GM15510 (cell line): ENCODE data around the gene GPR141.

Experiments
- POLR2A ChIP-seq: IDR thresholded peaks from 3 replicates; pipeline ENCODE4 v1.6.1; 2011; ENCODE audit warnings: borderline replicate concordance; ENCODE audit not compliant: insufficient read length; ENCODE audit errors: extremely low read depth

GPR141 gene

GRCh38 chr7:37753398-37754050 lies 70.0 kb downstream of the GPR141 start:
- TF ChIP-seq POLR2A = no peak

GRCh38 chr7:37756797-37757551 lies 73.4 kb downstream of the GPR141 start:
- no peak for TF ChIP-seq POLR2A

GRCh38 chr7:37757563-37757962 lies 74.0 kb downstream of the GPR141 start:
- no peak for TF ChIP-seq POLR2A

GRCh38 chr7:37758501-37759045 lies 75.0 kb downstream of the GPR141 start:
- TF ChIP-seq POLR2A = no peak

- TF ChIP-seq POLR2A = no peak
These were observed 76.0 kb downstream of the GPR141 start for GRCh38 chr7:37759526-37759925.

GRCh38 chr7:37765421-37765829 lies 81.9 kb downstream of the GPR141 start:
- TF ChIP-seq POLR2A = no peak

GRCh38 chr7:37765872-37766525 lies 82.4 kb downstream of the GPR141 start:
- no peak for TF ChIP-seq POLR2A

- TF ChIP-seq POLR2A = no peak
These were observed 85.0 kb downstream of the GPR141 start for GRCh38 chr7:37768611-37769010.

GRCh38 chr7:37769291-37769690 lies 85.7 kb downstream of the GPR141 start:
- TF ChIP-seq POLR2A = no peak

- TF ChIP-seq POLR2A = no peak
These were observed 86.2 kb downstream of the GPR141 start for GRCh38 chr7:37769726-37770125.

GRCh38 chr7:37770838-37771237 lies 87.3 kb downstream of the GPR141 start:
- TF ChIP-seq POLR2A = no peak

- no peak for TF ChIP-seq POLR2A
These were observed 87.8 kb downstream of the GPR141 start for GRCh38 chr7:37771342-37771741.

GRCh38 chr7:37771801-37772200 lies 88.2 kb downstream of the GPR141 start:
- no peak for TF ChIP-seq POLR2A

GRCh38 chr7:37775921-37776320 lies 92.4 kb downstream of the GPR141 start:
- no peak for TF ChIP-seq POLR2A

- TF ChIP-seq POLR2A = no peak
These were observed 97.6 kb downstream of the GPR141 start for GRCh38 chr7:37781156-37781555.
